AG08396 (cell line): ENCODE results near the gene DELE1.
"Not testable (repeated sequence)": the region's sequence is repeated elsewhere in the genome, so short reads cannot be mapped to it uniquely, and the experiment has no call there.

ENCODE experiments used
- DNase-seq: peaks from one replicate; pipeline ENCODE4 v3.0.0; 2012; ENCODE audit warnings: low spot score, mixed read lengths

DELE1 gene

GRCh38 chr5:141883892-141884318 is 39.8 kb upstream of the DELE1 start:
- no peak for DNase-seq

- DNase-seq = no peak
These were observed 34.3 kb upstream of the DELE1 start for GRCh38 chr5:141889282-141889871.

- not testable (repeated sequence) for DNase-seq
These were observed 33.2 kb upstream of the DELE1 start for GRCh38 chr5:141890429-141890828.

GRCh38 chr5:141897425-141897824 is 26.2 kb upstream of the DELE1 start:
- no peak for DNase-seq

- no peak for DNase-seq
These were observed 25.1 kb upstream of the DELE1 start for GRCh38 chr5:141898448-141899049.

GRCh38 chr5:141902015-141902814 is 21.5 kb upstream of the DELE1 start:
- no peak for DNase-seq

- no peak for DNase-seq
These were observed 20.4 kb upstream of the DELE1 start for GRCh38 chr5:141903261-141903660.

- DNase-seq = no peak
These were observed 19.1 kb upstream of the DELE1 start for GRCh38 chr5:141904551-141904950.

GRCh38 chr5:141906517-141906916 is 17.2 kb upstream of the DELE1 start:
- DNase-seq = no peak

- no peak for DNase-seq
These were observed 16.7 kb upstream of the DELE1 start for GRCh38 chr5:141906972-141907371.

- peak; percentile 42 for DNase-seq
These were observed 14.9 kb upstream of the DELE1 start for GRCh38 chr5:141908796-141909195.

GRCh38 chr5:141909212-141909611 is 14.5 kb upstream of the DELE1 start:
- DNase-seq = no peak

GRCh38 chr5:141910271-141910673 is 13.4 kb upstream of the DELE1 start:
- DNase-seq = no peak

GRCh38 chr5:141913560-141914198 is 10.0 kb upstream of the DELE1 start:
- no peak for DNase-seq

GRCh38 chr5:141914199-141914743 is 9.4 kb upstream of the DELE1 start:
- DNase-seq = peak; percentile 48

- no peak for DNase-seq
These were observed 8.9 kb upstream of the DELE1 start for GRCh38 chr5:141914797-141915196.

- DNase-seq = no peak
These were observed 7.8 kb upstream of the DELE1 start for GRCh38 chr5:141915881-141916336.

GRCh38 chr5:141916522-141916921 is 7.1 kb upstream of the DELE1 start:
- DNase-seq = no peak

- DNase-seq = no peak
These were observed 5.9 kb upstream of the DELE1 start for GRCh38 chr5:141917760-141918159.

- no peak for DNase-seq
These were observed 4.2 kb upstream of the DELE1 start for GRCh38 chr5:141919218-141920119.

GRCh38 chr5:141920771-141921170 is 2.9 kb upstream of the DELE1 start:
- DNase-seq = no peak
